Hepatocyte (in vitro differentiated cells): Measurements from ENCODE around the gene FRS2. TPM values are rescaled to one million over a fixed set of nuclear protein-coding genes. Genes with fewer than 3 reads are reported as not detected.

ENCODE experiments used
- DNase-seq: peaks from one replicate; pipeline ENCODE4 v3.0.0-alpha.2; 2016; ENCODE audit warnings: low spot score
- H2AFZ ChIP-seq: fragments of 200-600 bp; sonication (generic); 2 replicates; pipeline ENCODE4 v1.6.0; 2016; ENCODE audit warnings: antibody characterized with exemption, mild to moderate bottlenecking
- H3K27ac ChIP-seq: fragments of 200-600 bp; sonication (generic); 2 replicates; pipeline ENCODE4 v1.5.1; 2016; ENCODE audit warnings: mild to moderate bottlenecking
- H3K27me3 ChIP-seq: fragments of 200-600 bp; sonication (generic); 2 replicates; pipeline ENCODE4 v1.6.1; 2016
- H3K36me3 ChIP-seq: fragments of 200-600 bp; sonication (generic); replicated peaks from 2 replicates; pipeline ENCODE4 v1.5.1; 2016; ENCODE audit warnings: low read depth; ENCODE audit not compliant: insufficient read depth
- H3K4me1 ChIP-seq: fragments of 200-600 bp; sonication (generic); 2 replicates; pipeline ENCODE4 v1.5.1; 2016; ENCODE audit warnings: mild to moderate bottlenecking, moderate library complexity; ENCODE audit not compliant: insufficient read depth
- H3K4me2 ChIP-seq: fragments of 200-600 bp; sonication (generic); 2 replicates; pipeline ENCODE4 v1.6.0; 2016
- H3K4me3 ChIP-seq: fragments of 200-600 bp; sonication (generic); 2 replicates; pipeline ENCODE4 v1.5.1; 2016; ENCODE audit warnings: mild to moderate bottlenecking
- H3K79me2 ChIP-seq: fragments of 200-600 bp; sonication (generic); 2 replicates; pipeline ENCODE4 v1.6.0; 2017; ENCODE audit warnings: mild to moderate bottlenecking
- H3K9me2 ChIP-seq: fragments of 200-600 bp; sonication (generic); replicated peaks from 2 replicates; pipeline ENCODE4 v1.6.0; 2017; ENCODE audit warnings: mild to moderate bottlenecking; ENCODE audit not compliant: insufficient read depth
- H3K9me3 ChIP-seq: fragments of 200-600 bp; sonication (generic); 2 replicates; pipeline ENCODE4 v1.5.1; 2016; ENCODE audit warnings: low read depth, mild to moderate bottlenecking
- H4K20me1 ChIP-seq: fragments of 200-600 bp; sonication (generic); 2 replicates; pipeline ENCODE4 v1.6.0; 2016; ENCODE audit warnings: mild to moderate bottlenecking; ENCODE audit not compliant: insufficient read depth, poor library complexity, severe bottlenecking
- CTCF ChIP-seq: fragments of 200-600 bp; sonication (generic); IDR thresholded peaks from 2 replicates; pipeline ENCODE4 v1.5.1; 2016; ENCODE audit warnings: antibody characterized with exemption, mild to moderate bottlenecking; ENCODE audit not compliant: poor library complexity
- EZH2 ChIP-seq: fragments of 200-600 bp; sonication (generic); IDR thresholded peaks from 2 replicates; pipeline ENCODE4 v1.6.1; 2016; ENCODE audit warnings: antibody characterized with exemption, mild to moderate bottlenecking, borderline replicate concordance
- EZH2phosphoT487 ChIP-seq: fragments of 200-600 bp; sonication (generic); IDR thresholded peaks from one replicate; pipeline ENCODE4 v1.6.1; 2018; ENCODE audit warnings: antibody characterized with exemption, mild to moderate bottlenecking, low read depth, moderate library complexity; ENCODE audit not compliant: unreplicated experiment, severe bottlenecking
- WGBS: methylation state at CpG from one replicate; pipeline ENCODE4 v1.1.6; 2016; ENCODE audit warnings: low lambda C conversion rate; ENCODE audit errors: missing lambda C conversion rate; 5-methylcytosine and 5-hydroxymethylcytosine counted together
- polyA plus RNA-seq: library from polyadenylated mRNA; unstranded; fragments of >200 nt; fragmentation: Nextera tagmentation; extraction: Ambion mirVana; gene quantifications from 2 replicates; pipeline ENCODE4 v1.2.1, GENCODE V29; 2016
- total RNA-seq: library from RNA; depleted of rRNA; stranded (reverse); fragments of >200 nt; gene quantifications from 2 replicates; pipeline ENCODE4 v1.2.3, GENCODE V29; 2014

Gene FRS2
- total and polyA plus RNA-seq, 2 experiments from 2014 or later: 14.7 to 76.4 TPM

- H3K4me3 ChIP-seq: no peak overlapping the region
- H3K4me2 ChIP-seq: peak overlapping the region; percentile 50
- H3K79me2 ChIP-seq: peaks cover 100% of the 10 kb centered on the region
- no peak for DNase-seq
- H2AFZ ChIP-seq: no peak overlapping the region
- TF ChIP-seq EZH2phosphoT487 (no peak), EZH2 (no peak), CTCF (no peak)
- no peaks in the 10 kb centered on the region for H3K9me3 ChIP-seq
- H3K4me1 ChIP-seq: no peaks in the 10 kb centered on the region
- H4K20me1 ChIP-seq: peaks cover 52% of the 10 kb centered on the region
- H3K27me3 ChIP-seq: no peaks in the 10 kb centered on the region
- H3K36me3 ChIP-seq: no peaks in the 10 kb centered on the region
- no peak overlapping the region for H3K27ac ChIP-seq
- WGBS: 88% methylated on average over 4 of the region's 4 CpGs
- H3K9me2 ChIP-seq: no peaks in the 10 kb centered on the region
Observed at GRCh38 chr12:69497308-69498026, 27.3 kb downstream of the FRS2 start.

GRCh38 chr12:69500631-69501030, 30.4 kb downstream of the FRS2 start:
- Histone ChIP-seq H3K36me3 (no peaks in the 10 kb centered on the region), H4K20me1 (peaks cover 59% of the 10 kb centered on the region), H3K79me2 (peaks cover 100% of the 10 kb centered on the region), H3K4me3 (no peak overlapping the region), H3K4me1 (no peaks in the 10 kb centered on the region), H3K27ac (no peak overlapping the region), H3K4me2 (no peak overlapping the region), H2AFZ (no peak overlapping the region), H3K27me3 (no peaks in the 10 kb centered on the region), H3K9me3 (no peaks in the 10 kb centered on the region), H3K9me2 (no peaks in the 10 kb centered on the region)
- TF ChIP-seq EZH2 (no peak), CTCF (no peak), EZH2phosphoT487 (no peak)
- DNase-seq: no peak
- WGBS: 69% methylated on average over 1 of the region's 1 CpG

GRCh38 chr12:69501154-69501895, 31.1 kb downstream of the FRS2 start:
- H3K4me1 ChIP-seq: no peaks in the 10 kb centered on the region
- no peak for DNase-seq
- H2AFZ ChIP-seq: no peak overlapping the region
- H3K36me3 ChIP-seq: no peaks in the 10 kb centered on the region
- WGBS: 82% methylated on average over 5 of the region's 5 CpGs
- no peaks in the 10 kb centered on the region for H3K27me3 ChIP-seq
- no peaks in the 10 kb centered on the region for H3K9me2 ChIP-seq
- TF ChIP-seq CTCF (no peak), EZH2 (no peak), EZH2phosphoT487 (no peak)
- H3K27ac ChIP-seq: no peak overlapping the region
- no peak overlapping the region for H3K4me2 ChIP-seq
- peaks cover 100% of the 10 kb centered on the region for H3K79me2 ChIP-seq
- H3K4me3 ChIP-seq: no peak overlapping the region
- H4K20me1 ChIP-seq: peaks cover 58% of the 10 kb centered on the region
- H3K9me3 ChIP-seq: no peaks in the 10 kb centered on the region
